Glutamatergic neuron (in vitro differentiated cells): ENCODE data around the gene PM20D2. TPM values are rescaled to one million over a fixed set of nuclear protein-coding genes. Genes with fewer than 3 reads are reported as not detected.

Source experiments
- DNase-seq: peaks from one replicate; pipeline ENCODE4 v3.0.0; 2022
- H3K27ac Mint-ChIP-seq: one replicate; pipeline ENCODE4 v1.8.0; 2020; ENCODE audit warnings: mild to moderate bottlenecking, mixed read lengths, inconsistent platforms; ENCODE audit not compliant: unreplicated experiment
- H3K27me3 Mint-ChIP-seq: one replicate; pipeline ENCODE4 v1.8.0; 2020; ENCODE audit warnings: mild to moderate bottlenecking, moderate library complexity, mixed read lengths, inconsistent platforms; ENCODE audit not compliant: unreplicated experiment
- H3K36me3 Mint-ChIP-seq: one replicate; pipeline ENCODE4 v1.8.0; 2020; ENCODE audit warnings: mild to moderate bottlenecking, mixed read lengths, inconsistent platforms; ENCODE audit not compliant: unreplicated experiment
- H3K4me1 Mint-ChIP-seq: one replicate; pipeline ENCODE4 v1.8.0; 2020; ENCODE audit warnings: mild to moderate bottlenecking, low read depth, mixed read lengths, inconsistent platforms; ENCODE audit not compliant: unreplicated experiment
- H3K4me3 Mint-ChIP-seq: one replicate; pipeline ENCODE4 v1.8.0; 2020; ENCODE audit warnings: mild to moderate bottlenecking, mixed read lengths, inconsistent platforms; ENCODE audit not compliant: unreplicated experiment
- H3K9me3 Mint-ChIP-seq: one replicate; pipeline ENCODE4 v1.8.0; 2020; ENCODE audit warnings: mild to moderate bottlenecking, moderate library complexity, mixed read lengths, inconsistent platforms; ENCODE audit not compliant: unreplicated experiment
- CTCF ChIP-seq: fragments of 200-600 bp; sonication (generic); IDR thresholded peaks from one replicate; pipeline ENCODE4 v1.5.0; 2021; ENCODE audit not compliant: partially characterized antibody, unreplicated experiment
- total RNA-seq: library from RNA; stranded (reverse); fragmentation: NEBNext Ultra II Directional; extraction: Animal tissue kit (Norgen Biotek cat#: 25700); gene quantifications from one replicate; pipeline ENCODE4 v1.2.1, GENCODE V29; 2021; ENCODE audit not compliant: unreplicated experiment

The PM20D2 gene
- total RNA-seq, 1 donor from 2014 or later, result 0.56 TPM

GRCh38 chr6:89208551-89208950 is 62.7 kb downstream of the PM20D2 start:
- no peaks in the 10 kb centered on the region for H3K27me3 Mint-ChIP-seq
- H3K27ac Mint-ChIP-seq, result no peak overlapping the region
- H3K9me3 Mint-ChIP-seq, result no peaks in the 10 kb centered on the region
- no peak for TF ChIP-seq CTCF
- no peaks in the 10 kb centered on the region for H3K36me3 Mint-ChIP-seq
- no peak for DNase-seq
- H3K4me1 Mint-ChIP-seq, result no peaks in the 10 kb centered on the region
- no peak overlapping the region for H3K4me3 Mint-ChIP-seq

- DNase-seq, result no peak
- no peak for TF ChIP-seq CTCF
- no peaks in the 10 kb centered on the region for H3K36me3 Mint-ChIP-seq
Measured at GRCh38 chr6:89209457-89209856, 63.6 kb downstream of the PM20D2 start.

GRCh38 chr6:89212472-89212871 is 66.6 kb downstream of the PM20D2 start:
- DNase-seq, result no peak
- H3K36me3 Mint-ChIP-seq, result no peaks in the 10 kb centered on the region
- no peak for TF ChIP-seq CTCF
- H3K9me3 Mint-ChIP-seq, result no peaks in the 10 kb centered on the region
- H3K4me1 Mint-ChIP-seq, result no peaks in the 10 kb centered on the region
- H3K27me3 Mint-ChIP-seq, result no peaks in the 10 kb centered on the region
- no peak overlapping the region for H3K4me3 Mint-ChIP-seq
- no peak overlapping the region for H3K27ac Mint-ChIP-seq

More at GRCh38 chr6:89209457-89209856, 63.6 kb downstream of the PM20D2 start:
- H3K27ac Mint-ChIP-seq, result no peak overlapping the region
- H3K4me1 Mint-ChIP-seq, result no peaks in the 10 kb centered on the region
- H3K9me3 Mint-ChIP-seq, result no peaks in the 10 kb centered on the region
- no peak overlapping the region for H3K4me3 Mint-ChIP-seq
- H3K27me3 Mint-ChIP-seq, result no peaks in the 10 kb centered on the region

GRCh38 chr6:89214197-89214596 is 68.3 kb downstream of the PM20D2 start:
- Mint-ChIP-seq H3K36me3 (no peaks in the 10 kb centered on the region), H3K27ac (no peak overlapping the region), H3K9me3 (no peaks in the 10 kb centered on the region), H3K27me3 (no peaks in the 10 kb centered on the region), H3K4me3 (no peak overlapping the region), H3K4me1 (no peaks in the 10 kb centered on the region)
- TF ChIP-seq CTCF, result no peak
- no peak for DNase-seq

Other genes with a start within 250 kb of the PM20D2 start
- gene RNGTT, start 182.4 kb upstream of the PM20D2 start, total RNA-seq, result 23.9 TPM
- 91.4 TPM for gene PNRC1, start 65.3 kb upstream of the PM20D2 start, total RNA-seq
- gene SRSF12, start 28.0 kb upstream of the PM20D2 start, total RNA-seq, result 12.1 TPM
- gene GABRR1, start 71.3 kb downstream of the PM20D2 start, total RNA-seq, result not detected
- 0.49 TPM for gene GABRR2, start 169.2 kb downstream of the PM20D2 start, total RNA-seq
- 31.5 TPM for gene UBE2J1, start 206.7 kb downstream of the PM20D2 start, total RNA-seq